ENCODE measurements around the gene LRRC4B.

Gene LRRC4B

GRCh38 chr19:50520822-50521465 lies 47.3 kb downstream of the LRRC4B start:
- no peak for DNase-seq (ENCODE audit: low read depth in 2 of 2)

DNA sequence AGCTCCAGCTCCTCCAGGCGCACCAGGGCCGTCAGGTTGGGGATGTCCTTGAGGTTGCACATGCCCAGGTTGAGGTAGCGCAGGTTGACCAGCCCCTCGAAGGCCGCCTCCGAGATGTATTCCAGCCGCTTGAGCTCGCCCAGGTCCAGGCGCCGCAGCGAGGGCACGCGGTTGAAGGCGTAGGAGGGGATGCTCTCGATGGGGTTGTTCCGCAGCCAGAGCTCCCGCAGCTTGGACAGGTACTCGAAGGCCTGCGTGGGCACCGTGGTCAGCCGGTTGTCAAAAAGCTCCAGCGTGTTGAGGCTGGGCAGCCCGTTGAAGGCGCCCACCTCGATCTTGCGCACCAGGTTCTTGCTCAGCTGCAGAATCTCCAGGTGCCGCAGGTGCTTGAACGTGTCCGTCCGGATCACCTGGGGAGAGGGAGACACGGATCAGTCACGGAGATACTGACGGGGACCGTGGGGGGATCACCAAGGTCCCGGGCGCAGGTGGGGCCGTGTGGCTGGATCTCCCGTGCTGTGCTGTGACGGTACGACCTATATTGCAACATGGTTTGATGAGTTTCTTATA lies 49.1 kb downstream of the LRRC4B start:
- DNase-seq (ENCODE audit: low read depth in 2 of 2): no peak

- no peak for DNase-seq (ENCODE audit: low read depth in 2 of 2)
Observed at GRCh38 chr19:50518091-50519005, 49.9 kb downstream of the LRRC4B start.

DNA sequence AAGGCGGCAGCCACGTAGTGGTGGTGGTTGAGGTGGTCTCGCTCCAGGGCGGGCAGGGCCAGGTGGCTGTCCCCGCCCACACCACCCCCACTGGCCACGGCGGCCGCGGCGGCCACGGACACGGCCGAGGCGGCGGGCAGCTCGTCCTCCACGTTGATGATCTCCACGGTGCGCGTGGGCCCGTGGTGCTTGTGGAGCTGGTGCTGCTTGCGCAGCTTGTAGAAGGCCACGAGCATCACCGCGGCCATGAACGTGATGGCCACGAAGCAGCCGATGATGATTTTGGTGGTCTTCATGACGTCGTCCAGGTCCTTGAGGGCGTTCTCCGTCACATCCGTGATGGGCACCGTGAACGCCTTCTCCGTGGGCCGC lies 50.5 kb downstream of the LRRC4B start:
- DNase-seq (ENCODE audit: low read depth in 2 of 2): no peak

DNA sequence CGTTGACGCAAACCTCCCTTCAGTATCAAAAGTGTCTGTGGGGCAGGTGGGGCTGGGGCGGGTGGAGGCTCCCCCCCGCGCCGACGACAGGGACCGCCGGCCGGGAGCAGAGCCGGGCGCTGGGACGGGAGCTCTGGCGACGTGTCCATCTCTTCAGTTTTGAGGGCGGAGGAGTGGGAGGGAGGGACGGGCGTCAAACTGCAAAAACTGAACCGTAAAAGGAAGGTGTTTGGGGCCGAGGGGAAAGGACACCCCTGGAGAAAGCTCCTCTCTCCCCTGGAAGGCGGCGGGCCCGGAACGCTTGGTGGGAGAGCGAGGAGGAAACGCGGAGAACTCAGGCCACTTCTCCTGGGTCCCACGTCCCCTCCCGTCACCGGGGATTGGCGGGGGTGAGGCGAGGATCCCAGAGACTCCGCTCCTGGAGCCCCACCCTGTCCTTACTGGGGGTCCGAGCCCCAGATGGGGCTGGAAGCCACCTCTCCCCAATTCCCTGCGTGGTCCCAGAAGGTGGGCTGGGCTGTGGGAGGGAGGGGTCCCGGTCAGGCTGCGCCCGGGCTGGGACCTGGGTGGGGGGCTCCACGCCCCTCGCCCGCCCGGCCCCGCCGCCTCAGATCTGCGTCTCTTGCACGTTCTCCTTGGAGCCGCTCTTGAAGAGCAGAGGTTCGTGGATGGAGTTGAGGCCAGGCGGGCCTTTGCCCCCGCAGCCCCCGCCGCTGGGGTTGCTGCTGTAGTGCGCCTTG lies 51.1 kb downstream of the LRRC4B start:
- DNase-seq (ENCODE audit: low read depth in 2 of 2): no peak

DNA sequence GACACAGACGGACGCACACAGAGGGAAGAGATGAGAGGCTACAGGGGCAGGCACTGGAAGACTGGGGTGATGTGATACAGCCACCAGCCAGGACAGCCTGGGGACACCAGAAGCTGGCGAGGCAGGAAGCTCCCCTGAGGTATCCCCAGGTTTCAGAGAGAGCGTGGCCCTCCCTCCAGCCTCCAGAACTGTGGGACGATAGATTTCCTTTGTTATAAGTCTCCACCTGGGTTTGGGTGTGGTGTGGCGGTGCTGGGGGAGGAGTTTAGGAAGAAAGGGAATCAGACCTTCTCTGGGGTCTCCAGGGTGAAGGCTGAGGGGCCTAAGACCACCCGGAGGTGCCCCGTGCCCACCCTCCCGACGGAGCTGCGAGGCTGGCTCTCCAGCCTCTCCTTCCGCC lies 51.8 kb downstream of the LRRC4B start:
- no peak for DNase-seq (ENCODE audit: low read depth in 2 of 2)

- no peak for DNase-seq (ENCODE audit: low read depth in 2 of 2)
Observed at GRCh38 chr19:50515168-50515561, 53.1 kb downstream of the LRRC4B start.

- no peak for DNase-seq (ENCODE audit: low read depth in 2 of 2)
Observed at GRCh38 chr19:50514346-50515167, 53.7 kb downstream of the LRRC4B start.

DNA sequence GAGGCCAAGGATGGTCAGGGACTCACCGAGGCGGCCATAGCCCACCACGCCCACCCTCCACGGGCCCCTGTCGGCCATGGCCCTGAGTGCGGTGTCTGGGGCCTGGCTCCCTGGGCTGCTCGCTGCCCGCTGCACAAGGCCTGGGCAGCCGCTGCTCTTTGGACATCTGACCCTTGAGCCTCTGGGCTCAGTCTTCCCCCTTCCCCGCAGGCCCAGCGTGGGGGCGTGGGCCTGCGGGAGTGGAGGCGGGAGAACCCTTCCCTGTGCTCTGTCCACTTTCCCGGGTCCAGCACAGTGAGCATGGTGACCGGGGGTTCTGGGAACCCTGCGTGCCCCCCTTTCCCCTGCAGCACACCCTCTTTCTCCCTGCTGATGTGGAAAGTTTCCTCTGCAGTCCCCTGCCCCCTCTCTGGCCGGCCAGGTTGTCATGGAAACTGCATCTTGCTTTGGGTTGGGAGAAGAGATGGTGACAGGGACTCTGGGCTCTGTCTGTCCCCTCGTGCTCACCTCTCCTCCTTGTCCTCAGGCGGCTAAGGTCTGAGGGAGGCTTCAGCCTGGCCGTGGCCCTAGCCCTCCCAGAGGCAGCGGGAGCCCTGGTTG lies 54.4 kb downstream of the LRRC4B start, which contains the start of gene ASPDH:
ASPDH (minus strand) TSS at position 168 of the 600 bp plus-strand sequence; CDS start at position 78, 90 bp downstream.
- no peak for DNase-seq (ENCODE audit: low read depth in 2 of 2)

- no peak for DNase-seq (ENCODE audit: low read depth in 2 of 2)
Observed at GRCh38 chr19:50512999-50513745, 55.1 kb downstream of the LRRC4B start.

GRCh38 chr19:50512112-50512998 lies 55.9 kb downstream of the LRRC4B start:
- DNase-seq (ENCODE audit: low read depth in 2 of 2): no peak

GRCh38 chr19:50511069-50511822 lies 57.0 kb downstream of the LRRC4B start, which contains the start of gene JOSD2:
TSS of gene JOSD2 (minus strand) at chr19:50511191. CDS start at chr19:50510431, 760 bp downstream.
- DNase-seq (ENCODE audit: low read depth in 2 of 2): peak; percentile 92 to 96

DNA sequence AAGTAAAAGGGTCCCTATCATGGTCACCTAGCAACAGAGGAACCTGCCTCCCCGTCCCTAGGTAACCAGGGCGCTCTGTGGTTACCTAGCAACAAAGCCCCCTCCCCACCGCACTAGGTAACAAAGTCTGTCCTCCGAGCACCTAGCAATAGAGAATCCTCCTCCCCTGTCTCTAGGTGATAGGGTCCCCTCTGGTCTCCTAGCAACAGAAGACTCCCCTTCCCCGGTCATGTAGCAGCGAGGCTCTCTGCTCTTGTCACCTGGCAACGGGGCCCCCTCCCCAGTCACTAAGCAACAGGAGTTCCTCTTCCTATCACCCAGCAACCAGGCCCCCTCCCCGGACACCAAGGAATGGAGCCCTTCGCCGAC lies 57.6 kb downstream of the LRRC4B start:
- no peak for DNase-seq (ENCODE audit: low read depth in 2 of 2)

GRCh38 chr19:50510121-50510670 lies 58.0 kb downstream of the LRRC4B start:
- no peak for DNase-seq (ENCODE audit: low read depth in 2 of 2)

DNA sequence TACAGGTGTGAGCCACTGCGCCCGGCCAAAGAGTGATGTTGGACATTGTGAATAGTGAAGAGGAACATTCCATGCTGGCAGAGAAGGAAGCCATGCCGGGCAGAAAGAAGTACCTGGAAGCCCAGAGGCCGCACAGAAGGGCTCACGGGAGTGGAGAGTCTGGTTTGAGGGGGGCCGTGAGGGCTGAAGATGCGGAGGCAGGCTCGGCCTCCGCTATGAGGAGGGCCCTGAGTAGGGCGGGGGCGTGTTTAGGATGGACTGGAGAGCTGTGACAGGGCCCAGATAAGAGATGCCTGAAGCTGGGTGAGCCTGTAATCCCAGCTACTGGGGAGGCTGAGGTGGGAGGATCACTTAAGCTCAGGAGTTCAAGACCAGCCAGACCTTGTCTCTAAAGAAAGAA lies 58.9 kb downstream of the LRRC4B start:
- no peak for DNase-seq (ENCODE audit: low read depth in 2 of 2)

DNA sequence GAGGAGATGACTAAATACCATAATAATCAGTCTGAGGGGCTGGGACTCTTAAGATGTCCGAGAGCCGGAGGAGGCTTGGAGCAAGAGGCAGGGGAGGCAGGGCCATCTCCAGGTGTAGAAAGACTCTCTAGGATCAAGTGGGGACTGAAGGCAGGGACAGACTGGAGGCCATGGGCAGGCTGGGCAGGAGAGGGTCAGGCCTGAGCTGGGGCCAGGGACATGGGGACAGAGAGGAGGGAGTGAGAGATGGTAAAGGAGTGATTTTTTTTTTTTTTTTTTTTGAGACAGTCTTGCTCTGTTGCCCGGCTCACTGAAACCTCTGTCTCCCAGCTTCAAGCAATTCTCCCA lies 59.4 kb downstream of the LRRC4B start:
- DNase-seq (ENCODE audit: low read depth in 2 of 2): no peak

DNA sequence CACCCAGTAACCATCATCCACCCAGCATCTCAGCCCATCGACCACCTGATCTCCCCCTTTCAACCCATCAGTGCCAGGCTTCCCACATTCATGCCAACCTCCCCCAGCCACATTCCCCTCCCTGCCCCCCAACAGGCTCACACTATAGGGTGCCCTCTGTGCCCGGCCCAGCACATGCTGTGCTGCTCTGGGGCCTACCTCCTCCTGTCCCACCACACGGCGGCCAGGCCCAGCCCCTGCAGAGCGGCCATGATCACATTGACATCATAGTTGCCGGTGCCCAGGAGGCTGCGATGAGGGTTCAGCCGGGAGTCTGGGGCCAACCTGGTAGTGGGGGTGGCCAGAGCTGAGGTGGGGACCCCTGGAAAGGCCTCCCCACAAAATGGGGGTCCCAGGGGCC lies 60.9 kb downstream of the LRRC4B start:
- DNase-seq (ENCODE audit: low read depth in 2 of 2): no peak

- no peak for DNase-seq (ENCODE audit: low read depth in 2 of 2)
Observed at GRCh38 chr19:50506700-50507099, 61.5 kb downstream of the LRRC4B start.
